Hepatocyte (in vitro differentiated cells): ENCODE results near the gene KANSL3. TPM values are rescaled to one million over a fixed set of nuclear protein-coding genes. Genes with fewer than 3 reads are reported as not detected.

Source experiments
- DNase-seq: peaks from one replicate; pipeline ENCODE4 v3.0.0-alpha.2; 2016; ENCODE audit warnings: low spot score
- H2AFZ ChIP-seq: fragments of 200-600 bp; sonication (generic); 2 replicates; pipeline ENCODE4 v1.6.0; 2016; ENCODE audit warnings: antibody characterized with exemption, mild to moderate bottlenecking
- H3K27ac ChIP-seq: fragments of 200-600 bp; sonication (generic); 2 replicates; pipeline ENCODE4 v1.5.1; 2016; ENCODE audit warnings: mild to moderate bottlenecking
- H3K27me3 ChIP-seq: fragments of 200-600 bp; sonication (generic); 2 replicates; pipeline ENCODE4 v1.6.1; 2016
- H3K36me3 ChIP-seq: fragments of 200-600 bp; sonication (generic); replicated peaks from 2 replicates; pipeline ENCODE4 v1.5.1; 2016; ENCODE audit warnings: low read depth; ENCODE audit not compliant: insufficient read depth
- H3K4me1 ChIP-seq: fragments of 200-600 bp; sonication (generic); 2 replicates; pipeline ENCODE4 v1.5.1; 2016; ENCODE audit warnings: mild to moderate bottlenecking, moderate library complexity; ENCODE audit not compliant: insufficient read depth
- H3K4me2 ChIP-seq: fragments of 200-600 bp; sonication (generic); 2 replicates; pipeline ENCODE4 v1.6.0; 2016
- H3K4me3 ChIP-seq: fragments of 200-600 bp; sonication (generic); 2 replicates; pipeline ENCODE4 v1.5.1; 2016; ENCODE audit warnings: mild to moderate bottlenecking
- H3K79me2 ChIP-seq: fragments of 200-600 bp; sonication (generic); 2 replicates; pipeline ENCODE4 v1.6.0; 2017; ENCODE audit warnings: mild to moderate bottlenecking
- H3K9me2 ChIP-seq: fragments of 200-600 bp; sonication (generic); replicated peaks from 2 replicates; pipeline ENCODE4 v1.6.0; 2017; ENCODE audit warnings: mild to moderate bottlenecking; ENCODE audit not compliant: insufficient read depth
- H3K9me3 ChIP-seq: fragments of 200-600 bp; sonication (generic); 2 replicates; pipeline ENCODE4 v1.5.1; 2016; ENCODE audit warnings: low read depth, mild to moderate bottlenecking
- H4K20me1 ChIP-seq: fragments of 200-600 bp; sonication (generic); 2 replicates; pipeline ENCODE4 v1.6.0; 2016; ENCODE audit warnings: mild to moderate bottlenecking; ENCODE audit not compliant: insufficient read depth, poor library complexity, severe bottlenecking
- EZH2 ChIP-seq: fragments of 200-600 bp; sonication (generic); IDR thresholded peaks from 2 replicates; pipeline ENCODE4 v1.6.1; 2016; ENCODE audit warnings: antibody characterized with exemption, mild to moderate bottlenecking, borderline replicate concordance
- EZH2phosphoT487 ChIP-seq: fragments of 200-600 bp; sonication (generic); IDR thresholded peaks from one replicate; pipeline ENCODE4 v1.6.1; 2018; ENCODE audit warnings: antibody characterized with exemption, mild to moderate bottlenecking, low read depth, moderate library complexity; ENCODE audit not compliant: unreplicated experiment, severe bottlenecking
- WGBS: methylation state at CpG from one replicate; pipeline ENCODE4 v1.1.6; 2016; ENCODE audit warnings: low lambda C conversion rate; ENCODE audit errors: missing lambda C conversion rate; 5-methylcytosine and 5-hydroxymethylcytosine counted together
- polyA plus RNA-seq: library from polyadenylated mRNA; unstranded; fragments of >200 nt; fragmentation: Nextera tagmentation; extraction: Ambion mirVana; gene quantifications from 2 replicates; pipeline ENCODE4 v1.2.1, GENCODE V29; 2016
- total RNA-seq: library from RNA; depleted of rRNA; stranded (reverse); fragments of >200 nt; gene quantifications from 2 replicates; pipeline ENCODE4 v1.2.3, GENCODE V29; 2014
- TF ChIP-seq, protein P1 (sequence below): fragments of 200-600 bp; sonication (generic); IDR thresholded peaks from 2 replicates; pipeline ENCODE4 v1.5.1; 2016; ENCODE audit warnings: antibody characterized with exemption, mild to moderate bottlenecking; ENCODE audit not compliant: poor library complexity

KANSL3 gene
- total and polyA plus RNA-seq, 2 experiments from 2014 or later: 18.4 to 26.7 TPM

DNA sequence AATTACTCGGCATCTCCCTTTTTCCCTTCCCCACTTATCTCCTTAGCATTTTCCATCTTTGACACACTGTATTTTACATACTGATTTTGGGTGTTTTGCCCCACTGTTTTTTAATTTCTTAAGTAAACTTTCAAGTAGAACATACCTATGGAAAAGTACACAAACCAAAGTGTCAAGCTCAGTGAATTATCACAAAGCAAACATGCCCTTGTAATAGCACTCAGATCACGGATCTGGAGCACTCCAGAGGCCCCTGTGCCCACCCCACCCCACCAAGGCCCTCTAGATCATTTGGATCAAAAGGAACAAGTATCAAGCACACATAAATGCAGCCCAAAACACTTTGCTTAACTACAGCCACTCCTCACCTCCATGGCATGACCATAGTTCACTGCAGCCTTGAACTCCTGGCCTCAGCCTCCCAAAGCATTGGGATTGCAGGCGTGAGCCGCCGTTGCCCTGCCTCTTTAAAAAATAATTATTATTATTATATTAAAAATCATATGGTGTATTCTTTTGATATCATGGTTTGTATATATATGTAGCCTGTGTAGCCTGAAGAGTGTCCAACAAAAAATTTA lies 42.5 kb upstream of the KANSL3 start:
- Histone ChIP-seq H3K9me2 (no peaks in the 10 kb centered on the region), H3K36me3 (no peaks in the 10 kb centered on the region), H3K9me3 (no peaks in the 10 kb centered on the region), H3K27me3 (no peaks in the 10 kb centered on the region), H3K79me2 (no peaks in the 10 kb centered on the region), H3K4me1 (peaks cover 14% of the 10 kb centered on the region), H3K27ac (no peak overlapping the region), H4K20me1 (no peaks in the 10 kb centered on the region), H3K4me2 (peak overlapping the region; percentile 31), H3K4me3 (no peak overlapping the region), H2AFZ (no peak overlapping the region)
- TF ChIP-seq, protein P1, sequence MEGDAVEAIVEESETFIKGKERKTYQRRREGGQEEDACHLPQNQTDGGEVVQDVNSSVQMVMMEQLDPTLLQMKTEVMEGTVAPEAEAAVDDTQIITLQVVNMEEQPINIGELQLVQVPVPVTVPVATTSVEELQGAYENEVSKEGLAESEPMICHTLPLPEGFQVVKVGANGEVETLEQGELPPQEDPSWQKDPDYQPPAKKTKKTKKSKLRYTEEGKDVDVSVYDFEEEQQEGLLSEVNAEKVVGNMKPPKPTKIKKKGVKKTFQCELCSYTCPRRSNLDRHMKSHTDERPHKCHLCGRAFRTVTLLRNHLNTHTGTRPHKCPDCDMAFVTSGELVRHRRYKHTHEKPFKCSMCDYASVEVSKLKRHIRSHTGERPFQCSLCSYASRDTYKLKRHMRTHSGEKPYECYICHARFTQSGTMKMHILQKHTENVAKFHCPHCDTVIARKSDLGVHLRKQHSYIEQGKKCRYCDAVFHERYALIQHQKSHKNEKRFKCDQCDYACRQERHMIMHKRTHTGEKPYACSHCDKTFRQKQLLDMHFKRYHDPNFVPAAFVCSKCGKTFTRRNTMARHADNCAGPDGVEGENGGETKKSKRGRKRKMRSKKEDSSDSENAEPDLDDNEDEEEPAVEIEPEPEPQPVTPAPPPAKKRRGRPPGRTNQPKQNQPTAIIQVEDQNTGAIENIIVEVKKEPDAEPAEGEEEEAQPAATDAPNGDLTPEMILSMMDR: no peak
- no peak for TF ChIP-seq EZH2
- no peak for TF ChIP-seq EZH2phosphoT487
- no peak for DNase-seq
- 80% methylated on average over 5 of the region's 5 CpGs for WGBS

DNA sequence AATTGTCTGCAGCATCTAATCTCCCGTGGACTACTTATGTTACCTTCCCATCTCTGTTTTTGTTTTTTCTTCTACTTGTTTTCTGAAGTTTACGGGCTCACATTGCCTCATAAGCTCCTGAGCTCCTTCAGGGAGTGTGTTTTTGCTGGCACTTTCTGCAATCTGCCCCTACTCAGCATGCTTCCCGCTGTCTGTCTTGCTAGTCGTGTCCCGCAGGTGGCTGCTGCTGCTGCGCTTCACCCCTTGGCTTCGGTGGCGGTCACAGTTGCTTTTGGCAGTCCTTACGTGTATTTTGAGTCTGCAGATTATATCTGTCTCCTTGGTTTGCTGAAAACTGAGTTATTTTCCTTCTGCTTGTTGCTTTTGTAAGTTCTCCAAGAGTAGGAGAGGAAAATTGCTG lies 41.7 kb upstream of the KANSL3 start:
- Histone ChIP-seq H3K4me1 (peaks cover 8% of the 10 kb centered on the region), H3K27ac (no peak overlapping the region), H3K27me3 (no peaks in the 10 kb centered on the region), H3K4me3 (no peak overlapping the region), H2AFZ (no peak overlapping the region), H3K4me2 (peak overlapping the region; percentile 3), H4K20me1 (no peaks in the 10 kb centered on the region), H3K9me2 (no peaks in the 10 kb centered on the region), H3K9me3 (no peaks in the 10 kb centered on the region), H3K36me3 (no peaks in the 10 kb centered on the region), H3K79me2 (no peaks in the 10 kb centered on the region)
- no peak for TF ChIP-seq EZH2
- TF ChIP-seq, protein P1: no peak
- TF ChIP-seq EZH2phosphoT487: no peak
- no peak for DNase-seq
- WGBS: 48% methylated on average over 9 of the region's 9 CpGs

DNA sequence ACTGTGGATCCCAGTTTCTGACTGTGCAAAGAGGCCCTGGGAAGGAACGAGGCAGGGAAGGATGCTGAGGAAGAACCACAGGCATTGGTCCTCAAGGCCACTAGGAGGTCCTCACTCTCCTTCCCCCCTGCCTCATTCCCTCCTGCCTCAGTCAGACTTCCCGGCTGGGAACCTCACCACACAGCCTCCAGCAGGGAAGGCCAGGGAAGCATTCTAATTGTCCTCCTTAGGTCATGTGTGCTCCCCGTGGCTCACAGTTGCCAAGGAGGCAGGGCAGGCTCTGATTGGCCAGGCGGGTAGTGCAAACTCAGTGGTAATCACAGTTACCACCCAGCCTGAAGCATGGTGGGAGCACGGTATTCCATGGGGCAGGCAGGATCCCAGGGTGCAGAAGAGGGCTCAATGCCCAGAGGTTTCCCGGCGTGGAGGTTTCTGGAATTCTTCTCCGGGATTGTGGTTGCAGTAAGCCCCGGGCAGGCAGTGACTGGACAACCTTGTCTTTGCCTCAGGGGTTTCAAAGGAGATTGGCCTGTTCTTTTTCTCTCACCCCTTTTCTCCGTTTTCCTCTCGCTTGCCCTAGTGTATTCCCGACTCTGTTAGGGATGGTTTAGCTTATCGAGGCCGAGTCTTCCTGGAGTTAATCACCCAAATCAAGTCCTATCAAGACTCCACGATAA lies 31.6 kb upstream of the KANSL3 start:
- Histone ChIP-seq H3K4me1 (peaks cover 4% of the 10 kb centered on the region), H3K27me3 (no peaks in the 10 kb centered on the region), H3K4me2 (no peak overlapping the region), H3K27ac (no peak overlapping the region), H3K9me2 (no peaks in the 10 kb centered on the region), H3K4me3 (no peak overlapping the region), H3K9me3 (no peaks in the 10 kb centered on the region), H3K79me2 (no peaks in the 10 kb centered on the region), H3K36me3 (no peaks in the 10 kb centered on the region), H4K20me1 (no peaks in the 10 kb centered on the region), H2AFZ (no peak overlapping the region)
- TF ChIP-seq EZH2phosphoT487: no peak
- TF ChIP-seq EZH2: no peak
- TF ChIP-seq, protein P1: no peak
- DNase-seq: no peak
- 84% methylated on average over 15 of the region's 15 CpGs for WGBS
